Fibroblast of skin of back (primary cell): ENCODE measurements around the gene SEMA3B.
"Not testable (repeated sequence)": the region's sequence is repeated elsewhere in the genome, so short reads cannot be mapped to it uniquely, and the experiment has no call there.

Experiments used
- DNase-seq: peaks from one replicate; pipeline ENCODE4 v3.0.0-alpha.2; 2013

Gene SEMA3B

DNA sequence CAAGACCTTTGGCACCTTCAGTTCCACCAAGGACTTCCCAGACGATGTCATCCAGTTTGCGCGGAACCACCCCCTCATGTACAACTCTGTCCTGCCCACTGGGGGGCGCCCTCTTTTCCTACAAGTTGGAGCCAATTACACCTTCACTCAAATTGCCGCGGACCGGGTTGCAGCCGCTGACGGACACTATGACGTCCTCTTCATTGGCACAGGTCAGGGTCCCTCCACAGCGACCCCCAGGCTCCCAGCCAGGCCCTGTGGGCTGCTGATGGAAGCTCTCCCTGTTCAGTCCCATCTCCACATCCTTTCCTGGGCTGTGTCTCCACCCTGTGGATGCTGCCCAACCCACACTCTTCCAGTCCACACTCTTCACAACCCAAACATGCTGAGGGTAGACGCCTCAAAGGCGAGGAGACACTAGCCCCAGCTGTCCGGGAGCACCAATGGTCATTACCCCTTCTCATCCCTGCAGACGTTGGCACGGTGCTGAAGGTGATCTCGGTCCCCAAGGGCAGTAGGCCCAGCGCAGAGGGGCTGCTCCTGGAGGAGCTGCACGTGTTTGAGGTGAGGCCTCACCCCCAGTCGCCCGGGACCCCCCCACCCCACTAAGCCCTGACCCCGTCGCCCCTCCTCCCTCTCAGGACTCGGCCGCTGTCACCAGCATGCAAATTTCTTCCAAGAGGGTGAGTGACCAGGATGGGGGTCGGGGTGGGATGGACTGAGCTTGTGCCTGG, 5.6 kb downstream of the SEMA3B start:
- DNase-seq = peak; percentile 53

DNA sequence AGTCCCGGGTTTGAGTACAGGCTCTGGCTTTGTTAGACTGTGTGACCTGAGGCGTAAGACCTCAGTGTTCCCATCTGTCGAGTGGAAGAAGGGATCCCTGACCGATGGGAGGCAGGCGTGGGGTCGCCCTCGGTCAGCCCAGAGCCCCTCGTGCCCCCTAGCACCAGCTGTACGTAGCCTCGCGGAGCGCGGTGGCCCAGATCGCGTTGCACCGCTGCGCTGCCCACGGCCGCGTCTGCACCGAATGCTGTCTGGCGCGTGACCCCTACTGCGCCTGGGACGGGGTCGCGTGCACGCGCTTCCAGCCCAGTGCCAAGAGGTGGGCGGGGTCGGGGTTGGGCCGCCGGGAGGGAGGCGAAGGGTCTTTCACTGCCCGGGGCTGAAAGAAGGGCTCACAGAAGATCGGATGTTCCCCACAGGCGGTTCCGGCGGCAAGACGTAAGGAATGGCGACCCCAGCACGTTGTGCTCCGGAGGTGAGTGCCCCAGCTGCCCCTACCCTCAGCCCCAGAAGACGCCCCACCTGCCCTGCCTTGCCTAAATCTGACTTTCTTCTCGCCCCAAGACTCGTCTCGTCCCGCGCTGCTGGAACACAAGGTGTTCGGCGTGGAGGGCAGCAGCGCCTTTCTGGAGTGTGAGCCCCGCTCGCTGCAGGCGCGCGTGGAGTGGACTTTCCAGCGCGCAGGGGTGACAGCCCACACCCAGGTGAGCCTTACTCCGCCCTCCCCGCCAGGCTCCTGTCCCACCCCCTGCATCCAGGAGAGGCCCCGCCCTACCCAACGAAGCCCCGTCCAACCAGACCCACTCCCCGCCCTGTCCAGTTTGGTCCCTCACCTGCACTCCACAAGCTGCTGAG, 6.4 kb downstream of the SEMA3B start:
- DNase-seq = no peak

DNA sequence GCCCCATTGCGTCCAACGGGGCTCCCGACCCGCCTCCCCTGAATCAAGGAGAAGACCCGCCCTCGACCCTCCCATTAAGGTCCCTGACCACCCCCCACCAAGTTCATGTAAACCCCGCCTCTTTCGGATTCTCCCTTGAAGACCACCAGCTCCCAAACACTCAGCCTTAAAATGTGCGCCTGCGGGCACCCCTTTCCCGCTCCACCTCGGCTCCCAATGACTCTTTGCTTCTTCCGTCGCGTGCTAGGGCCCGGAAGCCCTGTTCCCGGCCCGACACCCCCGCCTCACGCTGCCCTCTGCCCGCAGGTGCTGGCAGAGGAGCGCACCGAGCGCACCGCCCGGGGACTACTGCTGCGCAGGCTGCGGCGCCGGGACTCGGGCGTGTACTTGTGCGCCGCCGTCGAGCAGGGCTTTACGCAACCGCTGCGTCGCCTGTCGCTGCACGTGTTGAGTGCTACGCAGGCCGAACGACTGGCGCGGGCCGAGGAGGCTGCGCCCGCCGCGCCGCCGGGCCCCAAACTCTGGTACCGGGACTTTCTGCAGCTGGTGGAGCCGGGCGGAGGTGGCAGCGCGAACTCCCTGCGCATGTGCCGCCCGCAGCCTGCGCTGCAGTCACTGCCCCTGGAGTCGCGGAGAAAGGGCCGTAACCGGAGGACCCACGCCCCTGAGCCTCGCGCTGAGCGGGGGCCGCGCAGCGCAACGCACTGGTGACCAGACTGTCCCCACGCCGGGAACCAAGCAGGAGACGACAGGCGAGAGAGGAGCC, 7.2 kb downstream of the SEMA3B start:
- no peak for DNase-seq

DNA sequence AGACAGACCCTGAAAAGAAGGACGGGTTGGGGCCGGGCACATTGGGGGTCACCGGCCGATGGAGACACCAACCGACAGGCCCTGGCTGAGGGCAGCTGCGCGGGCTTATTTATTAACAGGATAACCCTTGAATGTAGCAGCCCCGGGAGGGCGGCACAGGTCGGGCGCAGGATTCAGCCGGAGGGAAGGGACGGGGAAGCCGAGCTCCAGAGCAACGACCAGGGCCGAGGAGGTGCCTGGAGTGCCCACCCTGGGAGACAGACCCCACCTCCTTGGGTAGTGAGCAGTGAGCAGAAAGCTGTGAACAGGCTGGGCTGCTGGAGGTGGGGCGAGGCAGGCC, 7.8 kb downstream of the SEMA3B start:
- no peak for DNase-seq

DNA sequence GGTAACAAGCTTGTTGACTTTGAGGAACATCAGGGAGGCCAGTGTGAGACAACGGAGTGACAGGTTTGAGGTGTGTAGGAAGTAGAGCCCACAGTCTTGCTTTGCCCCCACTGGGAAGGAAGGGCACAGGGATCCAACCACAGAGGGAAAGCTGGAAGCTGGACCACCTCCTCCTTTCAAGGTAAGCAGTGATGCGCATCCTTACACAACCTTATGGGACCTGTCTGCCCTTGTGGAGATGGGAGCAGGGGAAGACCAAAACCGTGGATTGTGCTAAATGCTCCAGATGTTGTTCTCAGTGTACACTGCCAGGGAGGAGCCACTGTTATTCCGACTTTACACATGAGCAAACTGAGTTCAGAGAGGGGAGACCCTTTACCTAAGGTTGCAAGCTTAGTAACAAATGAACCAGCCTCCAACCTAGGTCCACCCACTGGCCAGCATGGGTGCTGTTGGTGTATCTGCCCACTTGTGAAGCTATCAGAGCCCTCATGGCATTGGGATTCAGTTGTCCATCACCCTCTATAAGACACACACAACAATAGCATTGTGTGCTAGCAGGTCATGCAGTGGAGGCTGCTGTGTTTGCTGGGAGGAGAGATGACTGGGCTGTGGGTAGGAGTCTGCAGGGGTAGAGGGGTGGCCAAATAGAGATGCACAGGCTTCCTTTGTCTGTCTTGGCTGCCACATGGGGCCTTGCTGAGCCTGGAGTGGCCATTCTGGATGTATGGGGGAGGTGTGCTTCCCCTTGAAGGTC, 9.4 kb downstream of the SEMA3B start:
- DNase-seq = no peak

DNA sequence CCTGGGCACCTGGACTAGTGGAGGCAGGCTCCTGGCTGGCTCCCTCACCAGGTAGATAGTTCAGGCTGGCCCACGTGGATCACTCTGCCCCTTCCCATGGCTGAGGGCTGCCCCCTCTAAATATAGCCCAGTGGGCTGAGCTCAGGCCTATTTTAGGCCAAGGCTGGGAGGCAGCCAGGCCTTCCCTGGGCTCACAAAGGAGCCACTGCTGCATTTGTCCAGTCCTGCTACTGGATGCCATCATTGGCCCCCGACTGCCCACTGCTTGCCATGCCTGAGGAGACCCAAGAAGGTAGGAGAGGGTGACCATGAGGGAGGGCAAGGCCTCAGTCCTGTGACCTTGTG, 9.9 kb downstream of the SEMA3B start, which contains the start of gene LSMEM2:
Gene LSMEM2, plus strand, starts transcription at position 208 of the 345 bp plus-strand sequence. Its CDS starts 27 bp downstream, at position 235.
- DNase-seq = no peak

DNA sequence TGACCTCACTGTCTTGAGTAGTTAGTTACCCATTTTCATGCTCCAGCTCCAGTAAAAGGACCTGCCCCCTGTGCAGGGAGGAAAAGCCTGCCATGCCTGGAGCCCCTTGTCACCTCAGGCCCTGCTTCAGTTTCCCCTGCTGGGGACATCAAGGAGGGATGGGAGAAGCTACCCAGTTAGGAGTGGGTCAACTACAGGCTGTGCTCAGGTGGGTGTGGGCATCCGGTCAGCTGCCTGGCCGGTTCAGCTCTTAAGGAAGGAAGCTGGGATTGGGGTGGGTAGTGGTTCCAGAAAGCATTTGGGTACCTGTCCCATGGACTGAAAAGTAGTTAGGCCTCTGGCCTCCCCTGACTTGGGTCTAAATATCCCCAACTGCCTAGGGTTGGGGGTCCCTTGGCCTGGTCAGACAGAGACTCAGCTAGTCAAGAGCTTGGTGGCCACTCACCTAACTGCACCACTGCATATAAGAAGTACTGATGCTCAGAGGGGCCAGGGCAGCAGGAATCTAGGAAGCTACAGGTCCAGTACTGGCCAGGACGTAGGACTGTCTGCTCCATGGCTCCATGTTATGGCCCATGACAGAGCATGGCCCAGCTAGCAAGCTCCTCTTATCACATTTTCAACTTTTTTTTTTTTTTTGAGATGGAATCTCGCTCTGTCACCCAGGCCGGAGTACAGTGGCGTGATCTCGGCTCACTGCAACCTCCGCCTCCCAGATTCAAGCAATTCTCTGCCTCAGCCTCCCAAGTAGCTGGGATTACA, 10.5 kb downstream of the SEMA3B start:
- no peak for DNase-seq

DNA sequence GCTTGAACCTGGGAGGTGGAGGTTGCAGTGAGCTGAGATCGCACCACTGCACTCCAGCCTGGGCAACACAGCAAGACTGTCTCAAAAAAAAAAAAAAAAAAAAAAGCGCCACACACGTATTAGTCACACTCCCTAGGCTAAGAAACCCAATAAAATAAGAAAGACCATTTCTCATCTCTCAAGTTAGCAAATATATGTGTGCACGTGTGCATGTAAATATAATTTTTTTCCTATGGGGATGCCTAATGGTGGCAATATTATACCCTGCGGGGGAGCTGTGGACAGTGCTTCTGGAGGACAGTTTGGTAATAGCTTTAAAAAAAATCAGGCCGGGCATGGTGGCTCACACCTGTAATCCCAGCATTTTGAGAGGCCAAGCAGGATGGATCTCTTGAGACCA, 15.2 kb downstream of the SEMA3B start:
- DNase-seq = not testable (repeated sequence)

DNA sequence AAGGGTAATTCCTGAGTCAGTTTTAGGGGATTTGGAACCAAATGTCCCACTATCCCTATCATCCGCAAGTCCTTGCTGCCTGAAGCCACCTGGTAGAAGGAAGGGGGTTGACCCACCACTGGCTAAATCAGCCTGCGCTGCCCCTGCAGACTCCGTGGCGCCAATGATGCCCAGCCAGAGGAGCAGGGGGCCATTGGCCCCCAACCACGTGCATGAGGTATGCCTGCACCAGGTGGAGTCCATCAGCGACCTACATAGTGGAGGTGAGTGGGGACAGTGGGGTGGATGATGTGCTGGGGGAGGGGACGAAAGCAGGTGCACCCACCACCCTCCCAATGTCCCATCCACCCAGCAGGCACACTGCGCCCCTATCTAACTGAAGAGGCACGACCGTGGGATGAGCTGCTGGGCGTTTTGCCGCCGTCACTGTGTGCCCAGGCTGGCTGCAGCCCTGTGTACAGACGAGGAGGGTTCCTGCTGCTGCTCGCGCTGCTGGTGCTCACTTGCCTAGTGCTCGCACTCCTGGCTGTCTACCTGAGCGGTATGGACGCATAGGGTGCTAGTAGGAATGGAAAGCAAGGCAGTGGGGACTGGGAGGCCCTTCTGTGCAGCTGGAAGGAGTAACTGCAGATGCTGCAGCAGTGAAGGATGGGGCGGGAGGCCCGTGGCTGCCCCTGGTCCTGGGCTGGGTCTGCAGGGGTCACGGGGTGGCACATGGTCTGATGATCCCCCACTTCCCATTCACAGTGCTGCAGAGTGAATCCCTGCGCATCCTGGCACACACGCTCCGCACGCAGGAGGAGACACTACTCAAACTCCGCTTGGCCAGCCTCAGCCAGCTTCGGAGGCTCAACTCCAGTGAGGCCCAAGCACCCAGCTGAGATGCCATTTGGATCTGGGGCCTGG, 17.6 kb downstream of the SEMA3B start:
- DNase-seq = no peak

DNA sequence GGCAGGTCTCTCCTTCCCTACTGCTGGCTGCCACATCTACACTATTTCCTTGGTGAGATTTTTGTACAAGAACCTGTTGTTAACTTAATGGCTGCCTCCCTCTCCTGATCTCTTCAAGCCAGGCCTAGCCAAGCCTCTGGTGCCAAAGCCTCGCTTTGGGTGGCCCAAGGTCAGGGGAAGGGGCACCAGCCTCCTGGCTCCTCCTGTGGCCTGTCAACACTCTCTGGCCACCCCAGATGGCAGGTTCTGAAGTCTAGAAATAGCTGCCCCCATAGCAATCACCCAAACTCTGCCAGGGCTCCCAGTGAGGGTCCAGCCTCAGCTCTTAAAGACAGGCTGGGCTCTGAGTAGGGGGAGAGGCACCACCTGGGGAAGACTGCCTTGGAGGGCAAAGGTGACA, 18.3 kb downstream of the SEMA3B start:
- DNase-seq = no peak

DNA sequence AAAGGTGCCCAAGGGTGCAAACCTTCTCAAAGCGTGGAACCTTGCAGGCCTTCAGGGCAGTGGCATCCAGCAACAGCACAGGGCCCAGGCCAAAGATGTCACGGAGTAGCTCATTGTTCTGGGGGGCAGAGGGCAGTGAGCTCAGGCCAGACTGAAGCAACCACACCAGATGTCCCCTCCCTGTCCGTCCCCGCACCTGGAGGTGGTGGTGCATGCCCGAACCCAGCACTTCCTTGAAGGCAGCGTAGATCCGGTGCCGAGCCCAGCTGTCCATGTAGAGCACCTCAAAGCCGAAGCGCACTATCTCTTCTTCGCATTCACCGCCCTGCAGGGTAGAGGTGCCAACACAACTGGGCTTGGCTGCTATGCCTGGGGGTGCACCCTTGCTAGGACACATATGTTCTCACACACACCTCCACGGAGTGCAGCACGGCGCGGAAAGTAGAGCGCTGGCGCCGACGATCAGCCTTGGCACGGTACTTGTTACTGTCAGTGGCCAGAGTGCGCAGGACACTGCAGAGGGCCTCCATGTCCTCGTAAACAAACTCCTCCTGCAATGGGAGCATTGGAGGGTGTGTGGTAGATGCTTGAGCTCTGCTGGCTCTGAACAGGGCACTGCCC, 19.6 kb downstream of the SEMA3B start:
- no peak for DNase-seq

DNA sequence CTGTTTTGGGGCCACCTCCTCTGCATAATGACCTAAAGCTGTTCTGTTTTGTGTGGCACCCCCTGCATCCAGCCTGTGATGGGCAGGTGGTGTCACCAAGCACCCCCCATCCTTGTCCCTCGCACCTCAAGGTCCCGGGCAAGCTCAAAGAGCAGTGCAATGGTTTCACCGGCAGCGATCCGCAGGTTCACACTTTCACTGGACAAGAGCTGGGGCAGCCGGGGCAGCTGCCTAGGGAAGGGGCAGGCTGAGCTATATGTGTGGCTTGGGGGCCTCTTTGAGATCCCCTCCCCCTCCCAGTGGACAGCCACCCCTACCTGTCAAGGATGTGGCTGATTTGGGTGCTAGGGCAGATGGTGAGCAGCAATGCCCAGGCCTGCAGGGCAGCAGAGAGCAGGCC, 20.2 kb downstream of the SEMA3B start:
- no peak for DNase-seq

DNA sequence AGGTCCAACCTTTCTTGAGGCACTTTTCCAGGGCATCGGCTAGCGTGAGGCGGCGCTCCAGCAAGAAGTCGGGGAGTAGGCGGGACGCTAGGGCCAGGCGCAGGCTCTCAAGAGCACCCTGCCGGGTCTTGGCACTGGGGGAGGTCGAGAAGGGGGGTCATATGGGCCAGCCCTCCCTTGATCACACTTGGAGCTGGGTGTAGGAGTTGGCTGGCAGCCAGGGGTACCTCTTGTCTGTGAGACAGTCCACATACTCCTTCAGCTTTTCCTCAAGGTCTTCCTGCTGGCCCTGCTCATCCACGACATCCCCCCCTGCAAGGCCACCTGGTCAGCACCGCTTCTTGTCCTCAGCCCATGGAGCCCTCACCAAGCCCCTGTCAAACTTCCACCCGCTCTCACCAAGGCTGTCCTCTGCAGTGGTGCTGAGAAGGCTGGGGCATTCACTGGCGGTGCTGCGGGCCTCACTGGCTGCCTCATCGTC, 21.3 kb downstream of the SEMA3B start:
- DNase-seq = no peak

DNA sequence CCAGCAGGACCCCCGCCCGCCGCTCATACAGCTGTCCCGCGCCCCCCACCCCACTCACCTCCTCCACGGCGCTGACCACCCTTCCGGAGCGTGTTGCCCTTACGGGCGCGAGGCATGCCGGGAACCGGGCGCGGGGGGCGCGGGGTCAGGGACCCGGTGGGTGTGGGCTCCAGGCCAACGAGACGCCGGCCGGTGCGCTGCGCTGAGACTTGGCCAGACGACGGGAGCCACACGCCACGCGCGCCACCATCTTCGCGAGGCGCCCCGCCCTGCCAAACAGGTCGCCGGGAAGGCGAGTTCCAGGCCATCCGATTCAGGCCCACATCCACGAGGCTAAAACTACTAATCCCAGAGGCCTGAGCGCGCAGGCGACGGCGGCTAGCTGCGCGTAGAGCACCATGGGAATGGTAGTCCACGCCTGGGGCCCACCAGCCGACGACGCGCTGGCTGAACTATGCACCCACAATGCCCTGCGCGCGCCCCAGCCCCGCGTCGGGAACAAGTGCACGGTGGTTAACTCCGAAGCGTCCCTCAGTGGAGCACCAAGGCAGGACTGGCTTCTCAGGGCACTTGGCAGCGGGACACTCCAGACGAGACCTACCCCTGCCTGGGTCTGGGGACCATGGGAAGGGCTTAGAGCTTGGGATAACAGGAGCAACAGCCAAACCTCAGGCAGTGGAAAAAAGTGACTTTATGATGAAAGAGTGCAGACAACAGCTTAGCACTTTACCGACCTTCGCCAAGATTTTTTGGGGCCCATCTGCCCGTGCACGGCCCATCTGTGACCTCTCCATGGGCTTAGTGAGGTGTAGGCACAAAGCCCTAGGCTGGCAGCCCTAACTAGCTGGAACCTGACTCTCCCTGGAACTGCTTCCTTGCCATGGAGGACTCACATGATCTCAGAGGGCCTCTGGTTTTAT, 23.5 kb downstream of the SEMA3B start, which contains the start of gene IFRD2:
Gene IFRD2, minus strand, starts transcription at position 271 of the 920 bp plus-strand sequence. Its CDS starts 155 bp downstream, at position 116.
- peak; percentile 98 for DNase-seq

DNA sequence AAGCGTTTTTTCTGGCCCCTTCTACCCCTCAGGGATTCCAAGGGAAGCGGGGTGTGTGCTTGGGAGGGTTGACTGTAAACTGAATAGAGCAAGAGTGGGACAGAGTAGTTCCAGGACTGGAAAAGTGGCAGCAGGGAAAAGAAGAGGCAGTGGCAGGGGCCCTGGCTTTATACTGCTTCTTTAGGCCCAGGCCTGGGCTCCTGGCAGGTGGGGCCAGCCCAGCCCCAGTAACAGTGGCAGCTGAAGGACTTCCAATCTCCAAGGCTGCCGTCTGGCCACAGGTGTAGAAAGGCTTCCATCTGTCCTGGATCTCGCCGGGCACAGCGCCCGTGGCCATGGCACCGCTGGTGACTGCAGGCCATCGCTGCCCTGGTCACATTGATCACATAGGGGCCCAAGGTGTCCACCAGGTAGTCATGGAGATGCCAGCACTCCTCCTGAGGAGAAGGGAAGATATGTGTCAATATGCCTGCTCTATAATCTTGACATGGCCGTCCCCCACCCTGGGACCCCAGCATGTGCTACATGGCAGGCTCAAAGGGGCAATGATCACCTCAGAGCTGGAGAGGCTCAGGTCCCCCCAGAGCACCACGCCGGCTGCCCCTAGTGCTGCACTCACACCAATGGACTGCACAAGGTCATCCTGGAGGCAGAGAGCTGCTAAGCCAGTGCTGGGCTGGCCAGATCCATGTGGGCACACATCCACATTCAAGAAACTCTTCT, 24.3 kb downstream of the SEMA3B start:
- DNase-seq = no peak

DNA sequence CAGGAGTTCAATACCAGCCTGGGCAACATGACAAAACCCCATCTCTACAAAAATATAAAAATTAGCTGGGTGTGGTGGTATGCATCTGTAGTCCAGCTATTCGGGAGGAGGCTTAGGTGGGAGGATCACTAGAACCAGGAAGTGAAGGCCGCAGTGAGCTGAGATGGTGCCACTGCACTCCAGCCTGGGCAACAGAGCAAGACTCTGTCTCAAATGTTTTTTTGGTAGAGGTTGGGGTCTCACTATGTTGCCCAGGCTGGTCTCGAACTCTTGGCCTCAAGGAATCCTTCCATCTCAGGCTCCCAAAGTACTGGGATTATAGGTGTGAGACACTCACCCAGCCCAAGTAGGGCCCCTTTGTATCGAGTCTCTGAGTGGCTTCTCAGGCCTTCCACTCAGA, 25.1 kb downstream of the SEMA3B start:
- DNase-seq = no peak

DNA sequence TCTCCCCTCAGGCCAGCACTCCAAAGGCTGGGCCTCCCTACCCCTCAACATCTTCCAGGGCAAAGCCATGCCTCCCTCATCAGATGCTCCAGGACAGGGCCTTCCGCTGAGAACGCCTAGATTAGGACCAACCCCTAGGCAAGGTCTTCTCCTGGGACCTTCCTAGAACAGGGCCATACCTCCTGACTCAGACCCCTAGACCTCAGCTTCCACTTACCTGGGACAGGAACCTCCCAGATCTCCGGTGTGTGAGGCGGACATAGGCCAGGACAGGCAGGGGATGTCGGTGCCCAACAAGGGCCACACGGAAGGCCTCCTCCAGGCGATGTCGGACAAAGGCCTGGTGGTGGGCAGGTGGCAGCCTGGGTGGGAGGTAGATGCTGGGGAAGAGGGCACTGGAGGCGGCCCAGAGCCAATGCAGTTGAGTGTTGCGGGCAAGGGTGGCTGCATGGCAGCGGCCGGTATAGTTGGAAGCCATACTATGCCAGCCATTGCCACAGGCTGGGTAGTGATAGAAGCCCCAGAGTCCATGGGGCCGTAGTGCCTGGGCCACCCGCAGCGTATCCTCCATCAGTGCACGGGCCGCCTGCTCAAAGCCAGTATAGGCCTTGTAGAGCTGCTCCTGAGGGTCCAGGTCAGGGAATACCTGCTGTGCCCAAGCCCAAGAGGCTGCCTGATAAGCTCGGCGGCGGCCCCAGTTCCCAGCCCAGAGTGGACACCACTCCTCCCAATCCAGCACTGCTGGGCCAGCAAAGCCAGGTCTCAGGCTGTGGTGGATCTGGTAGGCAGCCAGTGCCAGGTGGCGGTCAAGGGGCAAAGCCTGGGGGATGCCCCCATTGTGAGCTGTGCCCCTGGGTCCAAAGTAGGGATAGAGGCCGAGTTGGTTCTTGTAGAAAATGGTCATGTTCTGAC, 25.8 kb downstream of the SEMA3B start:
- DNase-seq = no peak
